Stimulated activated CD4-positive, alpha-beta T cell treated with anti-CD3 and anti-CD28 coated beads, Interleukin-1b, Interleukin-23, amount 100 ng/mL, for 24 hours (primary cell): ENCODE results near the gene POMT1.

Experiments
- DNase-seq, 4 experiments: peaks; one replicate each; pipeline ENCODE4 v3.0.0-alpha.2; 2020; ENCODE audit warnings: low read depth in 4 of 4, low spot score in 1 of 4

The POMT1 gene

DNA sequence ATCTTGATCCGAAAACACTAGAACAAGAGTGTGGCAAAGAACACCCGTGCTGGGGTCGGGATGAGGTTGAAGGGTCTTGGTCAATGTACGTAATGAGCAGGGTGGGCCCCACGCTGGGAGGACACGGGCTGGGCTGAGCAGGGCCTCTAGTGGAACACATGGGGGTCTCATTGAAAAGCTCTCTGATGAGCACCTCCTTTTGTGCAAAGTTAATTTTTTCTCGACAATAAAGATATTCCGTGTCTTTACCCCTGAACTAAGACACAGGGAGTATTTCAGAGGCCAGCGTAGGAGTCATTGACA lies 20.3 kb downstream of the POMT1 start:
- no peak for DNase-seq

DNA sequence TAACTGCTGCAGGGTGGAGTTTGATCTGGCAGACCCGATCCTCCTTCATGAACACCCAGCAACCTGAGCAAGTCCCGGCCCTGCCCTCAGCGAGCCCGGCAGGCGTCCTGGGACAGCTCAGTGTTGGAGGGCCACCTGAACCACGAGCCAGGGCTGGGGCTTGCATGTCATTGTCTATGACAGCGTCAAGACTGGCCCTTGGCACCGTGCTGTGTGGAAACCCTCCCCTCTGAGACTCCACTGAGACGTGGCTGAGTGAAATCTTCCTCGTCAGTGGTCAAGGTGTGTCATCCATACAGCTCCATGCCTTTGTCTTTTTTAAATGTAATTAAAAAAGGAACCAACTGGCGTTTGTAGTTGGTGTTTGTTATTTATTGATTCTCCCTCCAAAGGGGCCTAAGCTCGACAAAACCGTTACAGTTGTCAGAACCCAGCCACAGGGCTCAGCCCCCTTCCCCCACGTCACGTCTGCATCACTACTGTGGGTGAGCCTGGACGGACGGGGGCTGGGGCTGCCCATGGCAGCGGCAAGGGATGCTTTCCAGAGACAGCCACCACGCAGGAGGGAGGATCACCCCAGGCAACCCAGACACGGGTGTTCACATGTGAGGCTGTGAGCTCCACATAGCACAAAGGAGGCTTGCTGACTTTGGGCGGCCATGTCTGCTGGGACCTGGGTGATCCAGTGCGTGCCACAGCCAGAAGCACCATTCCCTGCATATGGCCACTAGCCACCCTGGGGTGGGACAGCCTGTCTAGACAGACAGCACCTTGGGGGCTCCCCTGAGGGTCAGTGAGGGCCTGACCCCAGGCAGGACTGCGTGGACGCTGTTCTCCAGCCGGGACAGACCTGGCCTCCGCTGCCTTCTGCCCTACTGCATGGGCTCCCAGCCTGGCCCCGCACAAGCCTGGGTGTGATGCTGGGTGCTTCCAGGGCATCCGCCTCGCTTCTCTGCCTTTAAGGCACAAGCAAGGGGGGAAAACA lies 21.0 kb downstream of the POMT1 start:
- no peak for DNase-seq

DNA sequence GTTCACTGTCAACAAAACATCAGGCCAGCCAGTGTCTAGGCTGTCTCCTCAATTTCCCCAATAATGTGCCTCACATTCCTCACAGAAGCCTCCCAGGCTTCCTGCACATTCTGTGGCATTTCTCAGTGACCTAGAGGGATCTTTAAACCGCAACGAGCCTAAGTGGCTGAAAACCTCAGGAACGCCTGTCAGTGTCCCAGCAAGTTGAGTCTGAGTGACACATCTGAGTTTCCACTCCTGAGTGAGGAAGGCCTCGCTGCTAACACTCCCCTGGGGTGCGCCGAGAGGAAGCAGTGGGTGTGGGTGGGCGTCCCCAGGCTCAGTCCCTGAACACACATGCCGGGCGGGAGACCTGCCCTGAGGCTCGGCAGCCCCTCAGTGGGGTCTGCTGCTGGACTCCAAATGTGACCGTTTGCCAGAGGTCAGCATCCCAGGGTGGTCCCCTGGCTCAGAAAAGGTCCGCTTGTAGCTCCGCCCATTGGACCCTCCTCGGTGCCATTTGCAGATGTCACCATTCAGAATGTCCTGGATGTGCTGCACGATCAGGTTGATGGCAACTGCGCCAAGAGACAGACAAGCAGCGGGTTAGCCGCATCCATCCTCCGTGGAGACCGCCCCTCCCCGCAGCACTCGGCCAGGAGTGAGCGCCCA lies 22.1 kb downstream of the POMT1 start:
- no peak for DNase-seq

DNA sequence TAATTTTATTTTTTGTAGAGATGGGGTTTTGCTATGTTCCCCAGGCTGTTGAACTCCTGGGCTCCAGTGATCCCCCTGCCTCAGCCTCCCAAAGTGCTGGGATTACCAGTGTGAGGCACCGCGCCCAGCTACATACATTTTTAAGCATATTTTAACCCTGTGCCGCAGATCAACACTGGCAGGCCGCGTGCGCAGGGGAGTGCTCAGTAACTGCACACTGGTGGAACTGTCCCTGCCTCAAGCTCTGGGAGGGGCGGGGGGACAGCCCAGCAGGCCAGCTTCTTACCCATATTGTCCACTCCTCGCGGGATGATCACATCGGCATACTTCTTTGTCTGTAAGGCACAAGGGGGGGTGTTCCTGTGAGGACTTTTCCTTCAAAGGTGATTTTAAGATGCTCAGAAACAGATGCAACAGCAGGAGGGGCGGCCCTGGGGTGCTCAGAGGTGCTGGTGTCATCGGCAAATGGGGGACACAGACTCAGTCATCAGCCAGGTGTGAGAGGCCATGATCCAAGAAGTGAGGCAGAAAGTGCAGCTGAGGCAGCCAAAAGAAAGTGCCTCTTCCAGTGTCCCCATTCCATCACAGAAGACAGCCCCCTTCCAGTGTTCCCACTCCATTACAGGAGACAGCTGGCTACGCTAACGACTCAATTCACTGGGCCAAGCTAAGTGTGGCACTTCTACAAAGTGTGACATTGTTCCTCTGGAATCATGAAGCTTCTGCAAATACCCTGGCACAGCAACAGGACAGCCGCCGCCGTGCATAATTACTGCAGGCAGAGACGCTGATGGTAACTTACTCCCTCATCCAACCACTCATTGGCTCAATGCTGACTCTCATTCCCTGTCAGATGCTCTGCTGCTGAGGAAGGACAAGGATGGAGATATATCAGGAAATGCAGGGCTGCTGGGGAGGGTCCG lies 23.2 kb downstream of the POMT1 start:
- DNase-seq, result no peak

DNA sequence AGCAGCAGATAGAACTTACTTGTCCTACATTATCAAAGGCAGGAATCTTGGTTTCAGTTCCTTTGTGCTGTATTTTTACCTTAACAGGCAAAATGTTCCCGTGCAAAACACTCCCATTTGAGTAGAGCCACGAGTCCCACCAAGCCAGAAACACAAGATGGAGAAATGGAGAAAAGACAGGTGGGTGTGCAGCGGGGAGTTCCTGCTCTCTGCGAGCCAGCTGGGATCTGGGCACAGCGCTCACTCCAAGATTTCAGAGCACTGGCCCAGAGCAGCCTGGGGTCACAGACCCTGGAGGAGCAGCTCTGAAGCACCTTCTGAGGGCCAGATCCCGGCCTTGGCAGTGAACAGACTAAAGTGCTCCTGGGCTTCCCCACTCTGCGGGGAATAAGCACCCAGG lies 25.5 kb downstream of the POMT1 start:
- no peak for DNase-seq

DNA sequence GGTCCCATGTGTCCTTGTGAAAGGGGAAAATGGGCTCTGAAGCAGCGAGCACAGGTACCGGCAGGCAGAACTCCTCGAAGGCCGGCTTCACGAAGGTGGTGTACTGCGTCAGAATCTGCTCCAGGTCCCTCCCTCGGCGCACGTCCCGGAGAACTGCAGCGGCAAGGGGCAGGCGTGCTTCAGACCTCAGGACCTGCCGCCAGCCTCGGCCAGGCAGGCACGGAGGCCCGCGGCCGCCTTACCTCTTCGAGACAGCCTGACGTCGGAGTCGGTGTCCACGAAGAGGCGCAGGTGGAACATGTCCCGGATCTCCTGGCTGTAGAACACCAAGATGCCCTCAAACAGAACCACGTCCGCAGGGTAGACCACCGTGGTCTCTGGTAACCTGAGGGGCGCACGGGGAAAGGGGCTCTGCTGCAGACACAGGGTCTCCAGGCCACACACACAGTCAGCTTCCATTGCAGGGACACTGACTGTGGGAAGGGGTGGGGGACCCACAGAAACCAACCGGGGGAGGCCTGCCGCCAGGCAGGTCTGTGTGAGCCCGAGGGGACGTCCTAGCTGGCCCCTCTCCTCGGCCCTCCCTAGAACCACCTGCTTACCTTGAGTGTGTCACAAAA lies 26.3 kb downstream of the POMT1 start:
- DNase-seq, result no peak

DNA sequence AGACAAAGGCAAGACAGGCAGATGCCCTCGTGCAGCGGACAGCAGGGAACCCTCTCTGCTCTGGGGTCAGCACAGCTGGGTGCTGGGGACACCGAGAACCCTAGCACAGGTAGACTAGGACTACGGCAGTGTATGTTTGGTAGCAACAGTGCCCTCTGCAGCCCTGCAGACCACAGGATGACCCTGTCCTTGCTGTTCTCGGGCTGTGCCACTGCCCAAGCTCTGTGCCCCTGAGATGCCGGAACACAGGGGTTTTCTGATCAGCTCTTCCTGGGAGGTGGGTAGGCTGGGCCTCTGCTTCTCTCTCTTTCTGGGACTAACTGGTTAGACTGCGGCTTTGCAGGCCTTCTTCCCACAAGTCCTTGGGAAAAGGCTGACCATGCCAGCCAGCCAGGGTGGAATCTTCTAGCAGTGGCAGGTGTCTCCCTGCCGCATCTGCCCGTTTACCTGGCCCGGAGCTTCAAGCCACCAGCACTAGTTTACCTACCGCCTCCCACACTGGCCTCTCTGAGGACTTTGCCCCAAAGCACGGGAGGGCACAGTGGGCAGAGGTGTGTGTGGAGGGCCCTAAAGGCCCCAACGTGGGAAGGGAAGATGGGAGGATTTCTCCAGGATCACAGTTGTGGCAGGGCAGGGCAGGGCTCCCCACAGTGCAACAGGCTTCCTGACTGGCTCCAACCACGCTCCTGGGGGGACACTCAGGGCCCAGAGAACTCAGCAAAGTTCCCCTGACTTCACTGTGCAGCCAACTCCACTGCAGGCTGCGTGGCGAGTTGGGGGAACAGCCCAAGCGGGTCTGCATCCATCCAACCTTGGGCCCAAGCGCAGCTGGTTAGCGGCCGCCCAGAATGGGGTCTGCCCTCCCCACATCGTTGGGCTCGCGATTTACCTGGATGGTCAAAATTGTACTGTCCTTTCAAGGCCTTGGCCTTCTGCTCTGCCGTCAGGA lies 27.2 kb downstream of the POMT1 start:
- no peak for DNase-seq

DNA sequence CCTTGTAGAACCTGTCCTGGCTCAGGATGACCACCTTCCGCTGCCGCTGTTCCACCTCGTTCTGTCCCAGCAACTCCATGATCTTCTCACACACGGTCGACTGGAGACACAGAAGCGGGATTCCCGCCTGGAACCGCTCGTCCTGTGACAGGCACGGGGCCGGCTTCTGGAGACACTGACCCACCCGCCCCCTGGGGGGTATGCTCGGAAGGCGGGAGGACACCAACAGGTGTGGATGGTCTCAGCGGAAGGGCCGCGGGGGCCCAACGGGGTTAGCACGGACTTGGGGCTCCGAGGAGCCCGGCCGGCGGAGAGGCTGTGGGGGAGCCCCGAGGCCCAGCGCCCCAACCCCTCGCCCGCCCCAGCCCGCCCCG lies 27.8 kb downstream of the POMT1 start:
- DNase-seq, result no peak

DNA sequence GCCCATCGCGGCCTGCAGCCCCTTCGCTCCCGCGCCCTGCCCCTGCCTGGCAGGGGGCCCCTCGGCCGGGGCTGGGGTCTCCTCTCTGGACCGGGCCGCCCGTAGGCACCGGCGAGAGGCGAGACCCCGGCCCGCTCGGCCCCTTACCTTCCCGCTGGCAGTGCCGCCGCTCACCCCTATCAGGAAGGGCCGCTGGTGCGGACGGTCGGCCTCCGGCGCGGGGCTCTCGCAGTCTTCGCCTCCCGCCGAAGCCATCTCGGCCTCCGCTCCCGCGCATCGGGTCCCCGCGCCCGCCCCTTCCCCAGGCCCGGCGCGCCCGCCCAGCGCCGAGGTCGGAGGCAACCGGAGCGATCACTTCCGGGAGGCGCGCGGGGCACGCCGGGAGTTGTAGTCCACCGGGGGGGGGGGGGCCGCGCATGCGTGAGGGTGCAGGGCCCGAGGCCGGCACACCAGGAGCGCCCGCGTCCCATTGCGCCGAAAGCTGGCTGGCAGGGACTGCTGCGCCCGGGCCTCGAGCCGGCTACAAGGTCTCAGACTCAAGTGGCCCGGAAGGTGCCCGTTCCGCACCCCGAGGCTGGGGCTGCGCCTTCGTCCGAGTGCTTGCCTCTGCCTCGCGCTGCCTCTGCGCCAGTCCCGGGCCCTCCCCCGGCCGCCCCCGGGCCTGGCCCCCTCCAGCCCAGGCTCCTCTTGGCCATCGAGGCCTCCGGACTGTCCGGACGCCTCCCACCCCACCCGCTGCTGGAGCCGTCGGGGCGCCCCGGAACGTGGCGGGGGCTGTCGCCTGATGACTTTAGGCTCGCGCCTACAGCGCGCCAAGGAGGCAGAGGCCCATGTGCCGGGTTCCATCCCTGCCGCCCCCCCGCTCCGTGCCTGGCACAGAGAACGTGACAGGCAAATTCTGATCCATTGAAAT lies 28.5 kb downstream of the POMT1 start, which contains the start of gene UCK1:
TSS of gene UCK1 (minus strand) at position 344 of the 913 bp plus-strand sequence. CDS start at position 255, 89 bp downstream.
- DNase-seq, result peak; percentile 42 to 67 (median 50)

DNA sequence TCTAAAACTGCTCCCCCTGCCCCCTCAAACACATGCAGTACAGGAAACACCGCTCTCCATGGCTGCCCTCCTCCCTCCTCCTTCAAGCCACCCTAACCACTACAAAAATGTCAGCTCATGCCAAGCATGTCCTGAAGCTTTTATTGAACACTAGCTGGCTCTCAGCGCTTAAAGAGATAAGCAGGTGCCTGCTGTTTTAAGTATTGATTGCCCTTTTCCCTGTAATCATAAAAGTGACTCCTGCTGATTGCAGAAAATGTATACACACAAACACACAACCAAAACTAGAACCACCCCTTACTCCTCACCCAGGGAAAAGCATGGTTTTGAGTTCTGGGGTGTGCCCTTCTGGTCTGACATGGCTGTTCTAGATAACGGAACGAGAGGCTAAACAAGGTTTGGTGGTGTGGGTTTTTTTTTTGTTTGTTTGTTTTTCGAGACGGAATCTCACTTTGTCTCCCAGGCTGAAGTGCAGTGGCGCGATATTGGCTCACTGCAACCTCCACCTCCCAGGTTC lies 32.1 kb downstream of the POMT1 start:
- no peak for DNase-seq

DNA sequence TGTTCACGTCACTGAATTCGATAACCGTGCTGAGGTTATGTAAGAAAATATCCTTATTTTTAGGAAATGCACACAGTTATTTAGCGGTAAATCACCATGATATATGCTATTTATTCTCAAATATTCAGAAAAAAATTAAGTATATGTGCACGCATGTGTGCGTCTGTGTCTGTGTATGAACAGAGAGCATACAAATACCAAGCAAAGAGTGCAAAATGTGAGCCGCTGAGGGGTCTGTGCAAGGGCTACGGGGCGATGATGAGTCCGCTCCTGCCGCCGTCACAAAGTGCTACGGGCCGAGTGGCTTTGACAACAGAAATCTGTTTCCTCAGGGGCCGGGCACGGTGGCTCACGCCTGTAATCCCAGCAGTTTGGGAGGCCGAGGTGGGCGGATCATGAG lies 35.2 kb downstream of the POMT1 start:
- no peak for DNase-seq

DNA sequence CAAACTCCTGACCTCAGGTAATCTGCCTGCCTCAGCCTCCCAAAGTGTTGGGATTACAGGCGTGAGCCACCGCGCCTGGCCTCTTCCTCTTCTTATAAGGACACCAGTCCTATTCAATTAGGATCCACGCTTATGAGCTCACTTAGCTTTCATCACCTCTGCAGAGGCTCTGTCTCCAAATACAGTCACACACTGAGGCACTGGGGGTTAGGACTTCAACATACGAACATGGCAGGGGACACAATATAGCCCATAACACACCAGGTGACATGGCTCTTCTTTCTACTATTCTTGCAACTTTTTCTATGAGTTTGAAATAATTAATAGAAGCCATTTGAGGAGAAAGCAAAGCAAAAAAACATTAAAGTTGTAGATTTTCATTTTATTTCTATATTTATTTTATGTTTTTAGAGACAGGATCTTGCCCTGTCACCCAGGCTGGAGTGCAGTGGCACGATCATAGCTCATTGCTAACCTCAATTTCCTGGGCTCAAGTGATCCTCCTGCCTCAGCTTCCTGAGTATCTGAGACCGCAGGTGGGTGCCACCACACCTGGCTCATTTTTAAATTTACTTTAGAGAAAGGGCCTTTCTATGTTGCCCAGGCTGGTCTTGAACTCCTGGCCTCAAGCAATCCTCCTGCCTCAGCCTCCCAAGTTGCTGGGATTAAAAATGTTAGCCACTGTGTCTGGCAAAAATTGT lies 36.7 kb downstream of the POMT1 start:
- DNase-seq, result no peak

DNA sequence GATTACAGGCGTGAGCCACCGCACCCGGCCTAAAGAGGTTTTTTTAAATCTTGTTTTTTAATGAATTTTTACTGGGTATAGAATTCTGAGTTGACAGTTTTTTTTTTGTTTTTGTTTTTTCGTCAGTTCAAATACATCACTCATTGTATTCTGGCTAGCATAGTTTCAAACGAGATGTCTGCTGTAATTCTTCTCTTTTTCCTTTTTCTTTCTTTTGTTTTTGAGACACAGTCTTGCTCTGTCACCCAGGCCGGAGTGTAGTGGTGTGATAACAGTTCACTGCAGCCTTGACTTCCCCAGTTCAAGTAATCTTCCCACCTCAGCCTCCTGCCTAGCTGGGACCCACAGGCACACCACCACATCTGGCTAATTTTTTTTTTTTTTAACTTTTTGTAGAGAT lies 40.4 kb downstream of the POMT1 start:
- no peak for DNase-seq

DNA sequence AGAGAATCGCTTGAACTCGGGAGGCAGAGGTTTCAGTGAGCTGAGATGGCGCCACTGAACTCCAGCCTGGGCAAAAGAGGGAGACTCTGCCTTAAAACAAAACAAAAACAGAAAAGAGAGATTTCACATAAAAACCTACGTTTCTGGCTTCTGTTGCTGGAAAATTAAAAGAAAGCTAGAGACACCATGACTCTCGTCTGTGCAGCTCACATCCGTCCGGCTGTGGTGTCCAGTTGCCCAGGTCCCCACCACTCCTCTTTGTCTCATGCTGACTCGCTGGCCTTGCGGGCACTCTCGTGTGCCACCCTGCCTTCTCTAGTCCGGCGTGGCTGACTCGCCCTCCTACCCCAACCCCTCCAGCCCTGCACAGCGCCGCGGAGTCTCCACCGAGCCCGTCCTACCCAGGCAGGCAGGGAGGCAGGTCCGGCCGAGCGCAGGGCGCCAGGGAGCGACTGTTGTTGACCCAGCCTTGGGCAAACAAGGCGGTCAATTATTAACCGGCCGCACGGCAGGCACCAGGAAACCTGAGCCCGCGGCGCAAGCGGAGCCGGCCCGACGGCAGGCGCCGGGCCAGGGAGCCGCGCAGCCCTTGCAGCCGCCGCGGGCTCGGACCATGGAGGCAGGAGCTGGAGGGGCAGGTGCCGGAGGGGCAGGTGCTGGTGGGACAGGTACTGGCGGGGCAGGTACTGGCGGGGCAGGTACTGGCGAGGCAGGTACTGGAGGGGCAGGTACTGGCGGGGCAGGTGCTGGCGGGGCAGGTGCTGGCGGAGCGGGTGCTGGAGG lies 42.5 kb downstream of the POMT1 start, which contains the start of gene PRRT1B:
TSS of gene PRRT1B (plus strand) at position 521 of the 783 bp plus-strand sequence. CDS start at position 614, 93 bp downstream.
- no peak for DNase-seq

DNA sequence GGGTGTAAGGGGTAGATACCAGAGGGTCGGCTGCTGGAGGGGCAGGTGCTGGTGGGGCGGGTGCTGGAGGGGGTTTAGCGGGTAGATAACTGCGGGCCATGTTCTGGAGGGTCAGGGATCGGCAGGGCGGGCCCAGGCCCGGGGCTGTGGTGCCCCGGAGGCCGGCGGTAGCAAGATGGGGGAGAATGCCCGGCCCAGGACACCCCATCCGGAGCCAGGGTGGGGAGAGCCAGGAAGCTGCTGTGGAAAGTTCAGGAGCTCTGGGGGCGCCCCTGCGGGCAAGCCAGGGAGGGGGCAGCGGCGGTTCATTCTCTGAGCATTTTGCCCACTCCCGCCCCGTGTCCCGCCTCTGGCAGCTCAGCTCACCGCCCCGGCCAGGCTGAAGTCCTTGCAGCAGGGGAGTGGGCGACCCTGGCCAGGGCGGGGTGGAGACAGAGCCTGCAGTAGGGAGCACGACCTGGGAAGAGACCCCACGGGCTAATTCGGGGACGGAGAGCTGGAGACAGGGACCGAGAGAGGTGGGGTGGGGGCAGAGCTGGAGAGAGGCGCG lies 43.1 kb downstream of the POMT1 start:
- DNase-seq, result no peak

DNA sequence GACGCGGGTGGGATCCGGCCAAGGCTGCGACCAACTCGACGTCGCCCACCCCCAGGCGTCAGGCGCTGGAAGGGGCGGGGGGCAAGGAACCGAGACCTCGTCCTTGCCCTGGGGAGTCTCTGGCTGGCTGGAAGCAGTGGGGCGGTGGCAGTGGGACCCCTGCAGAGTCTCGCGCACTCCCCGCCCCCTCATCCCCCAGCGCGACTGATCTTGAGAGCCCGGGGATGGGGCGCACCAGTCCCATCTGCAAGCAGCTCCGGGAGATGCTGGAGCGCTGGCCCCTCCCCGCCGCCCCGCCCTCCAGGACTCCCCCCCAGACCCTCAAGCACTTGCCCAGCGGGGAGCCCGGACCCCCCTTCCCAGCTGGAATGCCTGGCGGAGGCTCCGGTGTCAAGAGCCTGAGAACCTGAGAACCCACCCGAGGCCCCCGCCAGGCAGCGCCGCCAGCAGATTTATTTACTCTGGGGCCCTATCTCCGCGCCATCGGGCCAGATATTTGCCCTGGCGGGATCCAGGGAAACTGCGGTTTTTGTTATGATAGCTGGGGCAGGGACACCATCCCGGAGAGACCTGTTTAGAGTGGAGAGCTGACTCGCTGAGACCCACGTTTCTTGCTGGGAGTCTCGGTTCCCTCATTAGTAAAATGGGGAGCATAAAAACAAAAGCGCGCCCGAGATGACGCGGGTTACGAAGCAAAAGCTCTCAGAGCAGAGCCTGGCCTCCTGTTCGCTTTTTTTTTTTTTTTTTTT lies 43.8 kb downstream of the POMT1 start:
- no peak for DNase-seq
